Lower lobe of right lung (tissue), 2 donors: ENCODE measurements around the gene SLC17A4. TPM values are rescaled to one million over a fixed set of nuclear protein-coding genes. Genes with fewer than 3 reads are reported as not detected.
A peak's percentile ranks its signal among the peaks of the same experiment; 100 is the strongest.

ENCODE experiments used
- ATAC-seq, 2 donors: fragments of 200-7000 bp; cut with Tn5 transposase; one replicate each; pipeline ENCODE4 v1.9.1; 2020 to 2022; ENCODE audit warnings: mild to moderate bottlenecking in 2 of 2, moderate library complexity in 2 of 2
- DNase-seq: peaks from one replicate; pipeline ENCODE4 v3.0.0-alpha.2; 2020
- H3K27ac ChIP-seq: fragments of 200-600 bp; one replicate; pipeline ENCODE4 v1.8.0; 2022
- H3K27me3 ChIP-seq: fragments of 200-600 bp; one replicate; pipeline ENCODE4 v1.8.0; 2022; ENCODE audit warnings: low read depth
- H3K36me3 ChIP-seq: fragments of 200-600 bp; one replicate; pipeline ENCODE4 v1.8.0; 2022; ENCODE audit warnings: mild to moderate bottlenecking
- H3K4me1 ChIP-seq: fragments of 200-600 bp; one replicate; pipeline ENCODE4 v1.8.0; 2022
- H3K4me3 ChIP-seq: fragments of 200-600 bp; one replicate; pipeline ENCODE4 v1.8.0; 2022; ENCODE audit warnings: mild to moderate bottlenecking
- H3K9me3 ChIP-seq: fragments of 200-600 bp; one replicate; pipeline ENCODE4 v1.8.0; 2022
- CTCF ChIP-seq: fragments of 200-600 bp; IDR thresholded peaks from one replicate; pipeline ENCODE4 v1.8.0; 2022; ENCODE audit warnings: antibody characterized with exemption, mild to moderate bottlenecking
- intact Hi-C: fragments of 100-400 bp; cut with DNase I; formaldehyde crosslinking; loops from one replicate; pipeline ENCODE4 v1.11.0; 2022
- long read RNA-seq: library from polyadenylated mRNA; unstranded; transcript quantifications from one replicate; pipeline ENCODE4 v2.0.0, GENCODE V29; 2021
- total RNA-seq: library from RNA; stranded (reverse); fragmentation: NEBNext Ultra II Directional; extraction: Animal tissue kit (Norgen Biotek cat#: 25700); gene quantifications from one replicate; pipeline ENCODE4 v1.2.1, GENCODE V29; 2021
- donor health status: DM: no; HTN: yes; CAD: no; lungs with severe emphysema.

SLC17A4 gene
- total RNA-seq, result not detected
- long read RNA-seq, result 0 reads

- DNase-seq (no peak), ATAC-seq (no peak)
- TF ChIP-seq CTCF, result no peak
- Histone ChIP-seq H3K9me3 (no peaks in the 10 kb centered on the region), H3K27ac (no peak within 1 kb of the TSS), H3K27me3 (no peaks in the 10 kb centered on the region), H3K4me3 (no peak within 1 kb of the TSS), H3K4me1 (no peaks in the 10 kb centered on the region), H3K36me3 (no peaks in the 10 kb centered on the region)
- intact Hi-C loops, result no loop called here
Measured at GRCh38 chr6:25754535-25754934, at the start of gene SLC17A4. Gene SLC17A4 (plus strand): TSS chr6:25754742. CDS start chr6:25761963, 7,221 bp downstream.

- Histone ChIP-seq H3K4me3 (no peak overlapping the region), H3K4me1 (no peaks in the 10 kb centered on the region), H3K27ac (no peak overlapping the region), H3K9me3 (no peaks in the 10 kb centered on the region), H3K36me3 (no peaks in the 10 kb centered on the region), H3K27me3 (no peaks in the 10 kb centered on the region)
- peak; percentile 69 for DNase-seq
- intact Hi-C loops, result no loop called here
- peak in 1 of 2 donors; percentile 48 for ATAC-seq
- no peak for TF ChIP-seq CTCF
Measured at GRCh38 chr6:25706314-25707014, 48.1 kb upstream of the SLC17A4 start.

GRCh38 chr6:25709761-25710160 is 44.8 kb upstream of the SLC17A4 start:
- Histone ChIP-seq H3K36me3 (no peaks in the 10 kb centered on the region), H3K27ac (no peak overlapping the region), H3K9me3 (no peaks in the 10 kb centered on the region), H3K27me3 (no peaks in the 10 kb centered on the region), H3K4me1 (no peaks in the 10 kb centered on the region), H3K4me3 (no peak overlapping the region)
- TF ChIP-seq CTCF, result no peak
- no peak for DNase-seq
- ATAC-seq, result no peak
- intact Hi-C loops, result no loop called here

- ATAC-seq (no peak), DNase-seq (no peak)
- Histone ChIP-seq H3K36me3 (no peaks in the 10 kb centered on the region), H3K4me1 (no peaks in the 10 kb centered on the region), H3K27ac (no peak overlapping the region), H3K9me3 (no peaks in the 10 kb centered on the region), H3K4me3 (no peak overlapping the region), H3K27me3 (no peaks in the 10 kb centered on the region)
- intact Hi-C loops, result no loop called here
- TF ChIP-seq CTCF, result no peak
Measured at GRCh38 chr6:25710287-25710686, 44.3 kb upstream of the SLC17A4 start.

GRCh38 chr6:25713824-25714223 is 40.7 kb upstream of the SLC17A4 start:
- ATAC-seq, result no peak
- DNase-seq, result no peak

More at GRCh38 chr6:25713824-25714223, 40.7 kb upstream of the SLC17A4 start:
- no peaks in the 10 kb centered on the region for H3K9me3 ChIP-seq
- no peaks in the 10 kb centered on the region for H3K36me3 ChIP-seq
- intact Hi-C loops, result no loop called here
- no peaks in the 10 kb centered on the region for H3K4me1 ChIP-seq
- H3K4me3 ChIP-seq, result no peak overlapping the region
- H3K27me3 ChIP-seq, result no peaks in the 10 kb centered on the region
- no peak for TF ChIP-seq CTCF
- H3K27ac ChIP-seq, result no peak overlapping the region
